DMS53 (cell line): Measurements from ENCODE around the gene ZNF75A.

Experiments used
- DNase-seq: peaks from one replicate; lab custom pipeline; 2025; lab: John Stamatoyannopoulos, UW

ZNF75A gene

DNA sequence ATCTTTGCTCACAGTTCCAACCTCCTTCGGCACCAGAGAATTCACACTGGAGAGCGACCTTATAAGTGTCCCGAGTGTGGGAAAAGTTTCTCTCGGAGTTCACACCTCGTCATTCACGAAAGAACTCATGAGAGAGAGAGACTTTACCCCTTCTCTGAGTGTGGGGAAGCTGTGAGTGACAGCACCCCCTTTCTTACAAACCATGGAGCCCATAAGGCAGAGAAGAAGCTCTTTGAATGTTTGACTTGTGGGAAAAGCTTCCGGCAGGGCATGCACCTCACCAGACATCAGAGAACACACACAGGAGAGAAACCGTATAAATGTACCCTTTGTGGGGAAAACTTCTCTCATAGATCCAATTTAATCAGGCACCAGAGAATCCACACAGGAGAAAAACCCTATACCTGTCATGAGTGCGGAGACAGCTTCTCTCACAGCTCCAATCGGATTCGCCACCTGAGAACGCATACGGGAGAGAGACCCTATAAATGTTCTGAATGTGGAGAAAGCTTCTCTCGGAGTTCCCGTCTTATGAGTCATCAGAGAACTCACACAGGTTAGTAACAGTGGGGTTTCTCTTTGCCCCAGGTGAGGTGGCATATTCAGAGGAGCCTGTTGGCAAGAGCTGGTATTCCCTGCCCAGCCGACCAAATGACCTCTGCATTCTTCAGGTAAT is 15.2 kb upstream of the ZNF75A start:
- no peak for DNase-seq

- DNase-seq, result no peak
These were observed 12.7 kb upstream of the ZNF75A start for GRCh38 chr16:3292604-3293003.

DNA sequence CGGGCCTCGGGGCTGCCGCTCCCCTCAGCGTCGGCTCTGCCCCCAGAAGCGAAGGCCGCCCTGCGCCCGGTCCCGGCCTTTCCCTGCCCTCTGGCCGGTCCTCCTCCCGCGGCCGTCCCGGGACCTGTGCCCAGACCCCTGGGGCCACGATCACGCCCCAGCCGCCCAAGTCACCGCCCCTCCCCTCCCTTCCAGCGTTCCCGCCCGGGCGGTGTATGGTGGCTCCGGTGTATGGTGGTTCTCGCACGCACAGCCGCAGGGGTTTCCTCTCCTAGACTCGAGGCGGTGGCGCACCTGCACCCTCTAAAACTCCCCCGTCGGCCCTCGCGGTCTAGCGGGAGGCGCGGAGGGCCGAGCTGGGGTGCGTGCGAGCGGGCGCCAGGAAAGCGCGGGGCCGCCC is 10.1 kb upstream of the ZNF75A start:
- DNase-seq, result no peak

DNA sequence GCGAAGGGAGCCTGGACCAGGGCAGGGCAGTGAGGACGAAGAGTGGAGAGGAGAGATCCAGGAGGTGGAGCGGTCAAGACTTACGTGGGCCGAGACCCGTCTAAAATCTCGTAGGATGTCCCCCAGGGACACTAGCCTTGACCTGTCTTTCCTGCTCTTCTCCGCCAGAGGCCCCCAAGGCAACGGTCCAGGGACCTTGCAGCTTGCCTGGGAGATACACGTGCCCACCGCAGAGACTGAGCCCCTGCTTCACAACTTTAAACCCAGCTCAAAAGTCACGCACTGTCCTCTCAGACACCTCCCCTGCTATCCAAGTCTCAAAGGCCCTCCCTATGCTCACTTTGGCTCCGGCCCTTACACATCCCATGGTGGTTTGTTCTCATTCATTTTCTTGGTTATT is 9.5 kb upstream of the ZNF75A start:
- DNase-seq, result no peak

DNA sequence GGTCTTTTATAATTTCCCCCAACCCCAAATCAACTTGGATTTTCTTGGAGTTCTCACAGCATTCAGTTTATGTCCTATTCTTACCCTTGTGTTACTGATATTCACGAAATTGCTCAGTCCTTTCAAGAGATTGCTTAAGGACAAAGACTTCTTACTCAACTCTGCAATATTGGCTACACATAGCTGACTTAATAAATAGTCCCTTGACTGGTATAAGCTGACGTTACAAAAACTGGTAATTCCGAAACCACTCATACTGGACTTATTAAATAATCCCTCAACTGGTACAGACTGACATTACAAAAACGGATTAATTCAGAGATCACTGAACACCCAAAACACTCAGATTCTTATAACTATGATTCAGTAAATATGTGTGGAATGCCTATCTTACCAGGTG is 927 bp upstream of the ZNF75A start:
- DNase-seq, result no peak

DNA sequence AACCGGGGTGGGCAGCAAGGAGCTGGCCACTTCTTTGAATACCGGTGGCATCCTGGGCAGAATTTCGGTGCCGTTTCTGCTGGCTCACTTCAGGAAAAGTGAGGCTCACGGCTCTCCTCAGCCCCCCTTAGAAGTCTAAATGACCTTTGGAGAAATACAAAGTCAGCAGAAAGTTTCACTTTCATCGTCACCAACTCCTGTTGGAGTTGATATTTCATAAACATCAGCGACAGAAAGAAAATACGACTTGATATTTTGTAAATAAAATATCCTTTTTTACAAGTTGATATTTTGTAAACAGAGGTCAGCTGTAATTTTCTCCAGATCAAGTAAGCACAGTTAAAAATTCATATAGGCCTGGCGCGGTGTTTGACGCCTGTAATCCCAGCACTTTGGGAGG is 781 bp downstream of the ZNF75A start:
- no peak for DNase-seq

DNA sequence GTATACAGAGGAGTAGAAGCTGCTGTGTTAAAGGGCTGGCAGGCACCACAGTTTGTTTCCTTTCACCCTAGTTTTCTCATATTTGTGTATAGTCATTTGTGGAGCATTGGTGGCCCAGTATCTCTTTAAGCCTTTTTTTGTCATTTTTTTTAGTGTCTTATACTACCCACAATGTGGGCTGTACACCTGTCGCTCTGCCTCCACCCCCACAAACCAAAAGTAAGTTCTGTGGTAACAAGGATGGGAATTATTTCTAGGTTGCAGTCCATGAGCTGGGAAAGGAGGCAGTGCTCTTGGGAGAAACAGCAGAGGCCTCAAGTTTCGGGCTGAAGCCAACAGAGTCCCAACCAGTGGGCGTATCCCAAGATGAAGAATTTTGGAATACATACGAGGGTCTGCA is 6.2 kb downstream of the ZNF75A start:
- DNase-seq, result no peak

GRCh38 chr16:3317315-3317999 is 12.2 kb downstream of the ZNF75A start:
- DNase-seq, result peak; percentile 7

GRCh38 chr16:3321816-3322215 is 16.5 kb downstream of the ZNF75A start:
- DNase-seq, result peak; percentile 46

- no peak for DNase-seq
These were observed 22.2 kb downstream of the ZNF75A start for GRCh38 chr16:3327514-3327913.

GRCh38 chr16:3328104-3328503 is 22.8 kb downstream of the ZNF75A start:
- no peak for DNase-seq

DNA sequence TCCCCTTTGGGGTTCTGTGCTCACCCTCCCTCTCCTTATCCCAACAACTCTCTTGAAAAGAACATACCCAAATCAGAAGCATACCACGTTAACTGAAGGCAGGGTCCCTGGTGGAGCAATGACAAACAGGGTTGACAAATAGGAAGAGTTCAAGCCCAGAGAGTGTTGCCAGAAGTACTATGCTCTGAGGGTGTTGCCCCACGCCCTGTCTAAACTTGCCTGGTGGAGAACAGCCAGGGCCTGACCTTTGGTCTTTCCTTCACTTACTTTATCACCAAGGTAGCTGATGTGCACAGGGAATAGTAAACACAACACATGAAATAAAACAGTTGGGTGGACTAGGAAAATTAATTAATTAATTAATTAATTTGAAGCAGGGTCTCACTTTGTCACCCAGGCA is 23.3 kb downstream of the ZNF75A start:
- no peak for DNase-seq

GRCh38 chr16:3346041-3346440 is 40.7 kb downstream of the ZNF75A start:
- DNase-seq, result no peak

DNA sequence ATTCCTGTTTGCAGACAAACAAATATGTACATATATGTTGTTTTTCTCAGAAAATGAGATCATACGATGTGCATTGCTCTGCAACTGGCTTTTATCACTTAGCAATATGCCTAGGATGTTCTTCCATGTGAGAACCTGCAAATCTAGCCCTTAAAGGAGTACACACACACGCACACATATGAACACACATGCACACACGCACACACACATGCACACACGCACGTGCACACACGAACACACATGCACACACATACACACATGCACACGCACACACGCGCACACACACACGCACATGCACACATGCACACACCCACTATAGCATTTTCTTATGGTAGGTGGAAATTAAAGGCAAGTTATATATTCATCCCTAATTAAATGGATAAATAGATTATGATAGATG is 42.3 kb downstream of the ZNF75A start:
- DNase-seq, result no peak

GRCh38 chr16:3348547-3349167 is 43.4 kb downstream of the ZNF75A start:
- DNase-seq, result no peak

DNA sequence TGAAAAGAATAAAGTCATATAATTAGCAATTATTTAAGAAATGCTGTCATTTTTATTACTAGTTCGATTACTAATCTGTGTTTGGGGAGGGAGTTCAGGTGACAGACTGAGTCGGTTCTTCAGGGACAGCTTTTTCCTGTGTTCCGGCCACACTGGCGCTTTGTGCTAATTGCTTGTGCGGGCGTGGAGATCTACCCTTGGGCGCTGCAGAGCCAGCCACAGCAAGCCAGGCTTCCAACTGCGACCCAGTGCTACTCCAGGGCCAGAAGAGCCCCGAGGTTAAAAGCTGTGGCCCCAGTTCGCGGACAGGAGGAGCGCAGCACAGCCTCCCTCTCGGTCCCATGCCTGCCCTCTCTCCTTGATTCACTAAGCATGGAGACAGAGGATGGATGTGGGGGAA is 43.9 kb downstream of the ZNF75A start:
- DNase-seq, result no peak

- DNase-seq, result no peak
These were observed 50.3 kb downstream of the ZNF75A start, which contains the start of gene OR2C1 for GRCh38 chr16:3355589-3355988. Gene OR2C1 (plus strand): TSS chr16:3355889. CDS start chr16:3355941, 52 bp downstream.

DNA sequence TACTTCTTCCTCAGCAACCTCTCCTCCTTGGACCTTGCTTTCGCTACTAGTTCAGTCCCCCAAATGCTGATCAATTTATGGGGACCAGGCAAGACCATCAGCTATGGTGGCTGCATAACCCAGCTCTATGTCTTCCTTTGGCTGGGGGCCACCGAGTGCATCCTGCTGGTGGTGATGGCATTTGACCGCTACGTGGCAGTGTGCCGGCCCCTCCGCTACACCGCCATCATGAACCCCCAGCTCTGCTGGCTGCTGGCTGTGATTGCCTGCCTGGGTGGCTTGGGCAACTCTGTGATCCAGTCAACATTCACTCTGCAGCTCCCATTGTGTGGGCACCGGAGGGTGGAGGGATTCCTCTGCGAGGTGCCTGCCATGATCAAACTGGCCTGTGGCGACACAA is 50.8 kb downstream of the ZNF75A start:
- DNase-seq, result peak; percentile 20

- no peak for DNase-seq
These were observed 53.6 kb downstream of the ZNF75A start for GRCh38 chr16:3358871-3359270.

- no peak for DNase-seq
These were observed 57.6 kb downstream of the ZNF75A start for GRCh38 chr16:3362931-3363330.

DNA sequence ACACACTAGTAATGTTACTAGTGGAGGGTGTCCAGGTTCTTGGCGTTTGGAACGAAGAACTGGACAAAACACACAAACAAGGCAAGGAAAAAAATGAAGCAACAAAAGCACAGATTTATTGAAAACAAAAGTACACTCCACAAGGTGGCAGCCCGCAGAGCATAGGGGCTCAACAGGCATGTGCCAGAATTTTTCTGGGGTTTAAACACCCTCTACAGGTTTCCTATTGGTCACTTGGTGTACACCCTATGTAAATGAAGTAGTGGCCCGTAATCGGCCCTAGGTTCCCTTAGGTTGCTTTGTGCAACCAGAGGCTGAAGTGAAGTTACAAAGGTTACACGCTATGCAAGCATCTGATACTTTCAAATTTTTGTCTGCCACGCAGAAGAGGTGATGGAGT is 58.5 kb downstream of the ZNF75A start:
- peak; percentile 23 for DNase-seq

GRCh38 chr16:3364774-3365427 is 59.6 kb downstream of the ZNF75A start:
- DNase-seq, result peak; percentile 95
